HG03342 (cell line): Measurements from ENCODE around the gene SAP130.

Experiments
- ATAC-seq: cut with Tn5 transposase; IDR thresholded peaks from one replicate; pipeline ENCODE4 v1.9.1; 2021; ENCODE audit warnings: mild to moderate bottlenecking, moderate library complexity; ENCODE audit not compliant: unreplicated experiment

SAP130 gene

DNA sequence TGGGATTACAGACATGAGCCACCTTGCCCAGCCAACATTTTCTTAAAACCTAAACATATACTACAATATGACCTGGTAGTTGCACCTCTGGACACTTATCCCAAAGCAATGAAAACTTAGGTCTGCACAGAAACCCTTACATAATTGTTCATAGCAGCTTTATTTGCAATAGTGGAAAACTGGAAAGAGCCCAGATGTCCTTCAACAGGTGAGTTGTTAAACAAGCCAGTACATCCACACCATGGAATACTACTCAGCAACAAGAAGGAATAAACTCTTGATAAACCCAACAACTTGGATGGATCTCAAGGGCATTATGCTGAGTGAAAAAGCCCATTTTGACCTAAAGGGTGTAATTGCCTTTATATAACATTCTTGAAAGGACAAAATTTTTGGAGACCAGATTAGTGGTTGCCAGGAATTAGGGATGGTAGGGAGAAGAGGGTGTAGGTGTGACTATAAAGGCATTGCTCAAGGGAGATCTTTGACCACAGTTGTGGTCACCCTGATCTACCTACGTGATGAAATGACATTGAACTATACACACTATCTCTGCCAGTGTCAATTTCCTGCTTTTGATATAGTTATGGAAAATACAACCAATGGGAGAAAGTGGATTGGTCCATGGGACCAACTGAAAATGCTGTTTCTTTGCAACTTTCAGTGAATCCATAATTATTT, 130.2 kb downstream of the SAP130 start:
- ATAC-seq = no peak

DNA sequence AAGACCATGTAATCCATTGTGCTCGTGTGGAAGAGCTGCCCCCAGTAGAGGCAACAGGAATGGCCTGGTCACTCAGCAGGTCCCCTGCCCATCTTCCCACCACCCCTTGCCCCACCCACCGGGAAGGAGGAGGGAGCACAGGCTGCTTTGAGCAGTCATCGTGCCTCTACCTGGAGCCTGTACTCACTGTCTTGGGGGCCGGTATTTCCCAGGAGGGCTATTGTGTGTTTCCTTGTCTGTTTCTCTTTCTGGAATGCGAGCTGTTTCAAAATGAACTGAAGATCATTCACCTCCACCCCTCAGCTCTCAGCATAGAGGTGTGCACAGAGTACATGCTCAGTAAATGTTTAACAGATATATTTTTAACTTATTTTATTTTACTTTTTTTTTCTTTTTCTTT, 134.4 kb downstream of the SAP130 start:
- no peak for ATAC-seq

DNA sequence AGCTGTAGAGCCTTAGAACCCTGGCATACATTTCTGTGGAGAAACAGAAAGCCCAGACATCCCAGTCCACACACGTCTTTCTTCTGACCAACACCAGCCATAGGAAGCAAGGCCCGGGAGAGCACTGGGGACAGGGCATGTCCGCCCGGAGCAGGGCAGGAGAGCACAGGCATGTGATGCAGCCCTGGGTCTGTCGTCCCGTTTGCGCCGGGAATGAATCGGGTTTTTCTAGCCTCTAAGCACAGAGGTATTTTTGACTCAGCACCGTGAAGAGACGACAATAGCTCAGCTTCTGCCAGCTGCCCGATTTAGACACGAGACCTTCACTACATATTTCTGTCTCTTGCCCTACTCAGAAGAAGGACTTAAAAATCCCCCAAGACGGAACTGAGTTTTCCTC, 134.8 kb downstream of the SAP130 start:
- ATAC-seq = no peak

DNA sequence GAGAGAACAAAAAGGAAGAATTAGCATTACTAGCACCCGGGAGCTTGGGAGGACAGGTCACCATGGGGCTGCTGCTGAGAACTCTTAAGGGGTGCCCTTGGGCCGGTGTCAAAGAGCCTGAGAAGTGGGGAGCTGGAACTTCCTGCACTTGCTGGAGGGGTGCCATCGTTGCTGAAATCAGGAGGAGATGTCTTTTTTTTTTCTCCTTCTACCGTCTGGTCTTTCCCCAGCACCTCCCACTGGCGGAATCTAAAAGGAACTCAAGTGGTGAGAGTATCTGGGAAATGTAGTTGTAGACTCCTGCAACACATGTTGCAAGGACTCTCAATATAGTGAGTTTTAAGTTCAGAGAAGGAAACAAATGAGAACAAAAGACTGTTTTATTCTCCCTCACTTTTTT, 136.0 kb downstream of the SAP130 start:
- ATAC-seq = no peak
